K562 (cell line): ENCODE data around the gene AP3M1. TPM values are rescaled to one million over a fixed set of nuclear protein-coding genes. Genes with fewer than 3 reads are reported as not detected.

Experiments used
- EWSR1 ChIP-seq: fragments of 450-650 bp; IDR thresholded peaks from 2 replicates; pipeline ENCODE4 v1.6.1; 2018; ENCODE audit warnings: borderline replicate concordance, mild to moderate bottlenecking, low read depth, moderate library complexity; ENCODE audit not compliant: partially characterized antibody
- PHF20 ChIP-seq: fragments of 450-650 bp; IDR thresholded peaks from 2 replicates; pipeline ENCODE4 v1.6.1; 2018; ENCODE audit not compliant: partially characterized antibody
- POLR2AphosphoS5 ChIP-seq: IDR thresholded peaks from 2 replicates; pipeline ENCODE4 v1.6.1; 2011; ENCODE audit warnings: mild to moderate bottlenecking, low read depth, low read length, moderate library complexity; ENCODE audit not compliant: control insufficient read depth, insufficient read depth
- PTTG1 ChIP-seq: fragments of 450-650 bp; IDR thresholded peaks from 2 replicates; pipeline ENCODE4 v1.6.1; 2016; ENCODE audit warnings: low read depth, mild to moderate bottlenecking, missing genetic modification characterization, missing compliant biosample characterization
- ZBTB11 ChIP-seq, 3 experiments: fragments of 200-800 bp in 1 of 3; fragments of 250-450 bp in 1 of 3; fragments of 450-650 bp in 1 of 3; sonication (Bioruptor Pico) in 1 of 3; sonication (Bioruptor generic) in 1 of 3; formaldehyde crosslinking in 1 of 3; IDR thresholded peaks; 2 replicates each; pipeline versions ENCODE4 v1.6.1 to v1.8.0; 2016 to 2022; ENCODE audit warnings: mild to moderate bottlenecking in 2 of 3, missing genetic modification characterization in 2 of 3, missing compliant biosample characterization in 1 of 3, moderate library complexity in 1 of 3
- ZNF318 ChIP-seq, 2 experiments: fragments of 450-650 bp; IDR thresholded peaks; 2 replicates each; pipeline ENCODE4 v1.6.1; 2016; ENCODE audit warnings: mild to moderate bottlenecking in 2 of 2, borderline replicate concordance in 1 of 2, low read depth in 1 of 2, moderate library complexity in 1 of 2
- polyA plus RNA-seq, 8 experiments: library from polyadenylated mRNA; depleted of rRNA in 4 of 8; stranded (reverse) in 5 of 8; unstranded in 3 of 8; fragments of >200 nt; fragmentation: Nextera tagmentation in 2 of 8; fragmentation: Illumina TruSeq in 1 of 8; extraction: Ambion mirVana in 2 of 8; extraction: Trizol in 1 of 8; gene quantifications; 2 replicates each; pipeline versions ENCODE4 v1.2.1 to v1.2.3, GENCODE V29; 2011 to 2014; ENCODE audit warnings: inconsistent platforms in 1 of 8, missing spikeins in 1 of 8
- total RNA-seq, 7 experiments: library from RNA; depleted of rRNA in 6 of 7; stranded (reverse); fragments of >200 nt in 6 of 7; fragmentation: Illumina TruSeq in 2 of 7; extraction: Trizol in 2 of 7; gene quantifications; 2 replicates each; pipeline versions ENCODE4 v1.2.1 to v1.2.3, GENCODE V29; 2011 to 2021; ENCODE audit warnings: low replicate concordance in 1 of 7
- TF ChIP-seq, protein P1 (sequence below): fragments of 450-650 bp; IDR thresholded peaks from 2 replicates; pipeline ENCODE4 v1.6.1; 2016
- TF ChIP-seq, protein P2 (sequence below): sonication (generic); formaldehyde crosslinking; IDR thresholded peaks from 2 replicates; pipeline ENCODE4 v1.8.0; 2023; ENCODE audit warnings: mild to moderate bottlenecking, missing genetic modification reagents
- TF ChIP-seq, protein P3 (sequence below): sonication (generic); formaldehyde crosslinking; IDR thresholded peaks from 2 replicates; pipeline ENCODE4 v1.8.1; 2023; ENCODE audit warnings: mild to moderate bottlenecking, missing genetic modification reagents

AP3M1 gene
- total and polyA plus RNA-seq, 9 of the 15 experiments (the other 6 are each of a cell fraction or from before 2014, with no cell fraction given), result 44.3 to 135 (median 67.6) TPM

GRCh38 chr10:74189999-74190421 lies 39.4 kb upstream of the AP3M1 start (continued):
- TF ChIP-seq, protein P1, sequence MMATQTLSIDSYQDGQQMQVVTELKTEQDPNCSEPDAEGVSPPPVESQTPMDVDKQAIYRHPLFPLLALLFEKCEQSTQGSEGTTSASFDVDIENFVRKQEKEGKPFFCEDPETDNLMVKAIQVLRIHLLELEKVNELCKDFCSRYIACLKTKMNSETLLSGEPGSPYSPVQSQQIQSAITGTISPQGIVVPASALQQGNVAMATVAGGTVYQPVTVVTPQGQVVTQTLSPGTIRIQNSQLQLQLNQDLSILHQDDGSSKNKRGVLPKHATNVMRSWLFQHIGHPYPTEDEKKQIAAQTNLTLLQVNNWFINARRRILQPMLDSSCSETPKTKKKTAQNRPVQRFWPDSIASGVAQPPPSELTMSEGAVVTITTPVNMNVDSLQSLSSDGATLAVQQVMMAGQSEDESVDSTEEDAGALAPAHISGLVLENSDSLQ, result no peak; the same call in 1 of the 2 replicates
- no peak for TF ChIP-seq EWSR1
- no peak for TF ChIP-seq ZBTB11 (CRISPR knock-in tag; IDR thresholded peaks at IDR 0.05)
- TF ChIP-seq ZNF318 (IDR thresholded peaks at IDR 0.05; ENCODE audit: borderline replicate concordance in 1 of 2, low read depth in 1 of 2), result no peak
- TF ChIP-seq PTTG1 (tag), result no peak
- TF ChIP-seq PHF20, result no peak
- TF ChIP-seq, protein P2, sequence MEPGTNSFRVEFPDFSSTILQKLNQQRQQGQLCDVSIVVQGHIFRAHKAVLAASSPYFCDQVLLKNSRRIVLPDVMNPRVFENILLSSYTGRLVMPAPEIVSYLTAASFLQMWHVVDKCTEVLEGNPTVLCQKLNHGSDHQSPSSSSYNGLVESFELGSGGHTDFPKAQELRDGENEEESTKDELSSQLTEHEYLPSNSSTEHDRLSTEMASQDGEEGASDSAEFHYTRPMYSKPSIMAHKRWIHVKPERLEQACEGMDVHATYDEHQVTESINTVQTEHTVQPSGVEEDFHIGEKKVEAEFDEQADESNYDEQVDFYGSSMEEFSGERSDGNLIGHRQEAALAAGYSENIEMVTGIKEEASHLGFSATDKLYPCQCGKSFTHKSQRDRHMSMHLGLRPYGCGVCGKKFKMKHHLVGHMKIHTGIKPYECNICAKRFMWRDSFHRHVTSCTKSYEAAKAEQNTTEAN (CRISPR knock-in tag), result no peak
- TF ChIP-seq POLR2AphosphoS5, result no peak
- TF ChIP-seq, protein P3, sequence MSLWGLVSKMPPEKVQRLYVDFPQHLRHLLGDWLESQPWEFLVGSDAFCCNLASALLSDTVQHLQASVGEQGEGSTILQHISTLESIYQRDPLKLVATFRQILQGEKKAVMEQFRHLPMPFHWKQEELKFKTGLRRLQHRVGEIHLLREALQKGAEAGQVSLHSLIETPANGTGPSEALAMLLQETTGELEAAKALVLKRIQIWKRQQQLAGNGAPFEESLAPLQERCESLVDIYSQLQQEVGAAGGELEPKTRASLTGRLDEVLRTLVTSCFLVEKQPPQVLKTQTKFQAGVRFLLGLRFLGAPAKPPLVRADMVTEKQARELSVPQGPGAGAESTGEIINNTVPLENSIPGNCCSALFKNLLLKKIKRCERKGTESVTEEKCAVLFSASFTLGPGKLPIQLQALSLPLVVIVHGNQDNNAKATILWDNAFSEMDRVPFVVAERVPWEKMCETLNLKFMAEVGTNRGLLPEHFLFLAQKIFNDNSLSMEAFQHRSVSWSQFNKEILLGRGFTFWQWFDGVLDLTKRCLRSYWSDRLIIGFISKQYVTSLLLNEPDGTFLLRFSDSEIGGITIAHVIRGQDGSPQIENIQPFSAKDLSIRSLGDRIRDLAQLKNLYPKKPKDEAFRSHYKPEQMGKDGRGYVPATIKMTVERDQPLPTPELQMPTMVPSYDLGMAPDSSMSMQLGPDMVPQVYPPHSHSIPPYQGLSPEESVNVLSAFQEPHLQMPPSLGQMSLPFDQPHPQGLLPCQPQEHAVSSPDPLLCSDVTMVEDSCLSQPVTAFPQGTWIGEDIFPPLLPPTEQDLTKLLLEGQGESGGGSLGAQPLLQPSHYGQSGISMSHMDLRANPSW (CRISPR knock-in tag), result no peak
